T follicular helper cell (primary cell): ENCODE data around the gene ASTN1.

ENCODE experiments used
- DNase-seq: peaks from one replicate; pipeline ENCODE4 v3.0.0-alpha.2; 2020; ENCODE audit warnings: low read depth

The ASTN1 gene

GRCh38 chr1:176926330-176927086 is 238.0 kb downstream of the ASTN1 start:
- DNase-seq, result no peak

GRCh38 chr1:176925223-176925622 is 239.3 kb downstream of the ASTN1 start:
- DNase-seq, result no peak

GRCh38 chr1:176923283-176923682 is 241.2 kb downstream of the ASTN1 start:
- DNase-seq, result no peak

GRCh38 chr1:176919386-176920378 is 244.8 kb downstream of the ASTN1 start:
- DNase-seq, result no peak

GRCh38 chr1:176905648-176906047 is 258.9 kb downstream of the ASTN1 start:
- DNase-seq, result no peak

GRCh38 chr1:176904057-176904751 is 260.3 kb downstream of the ASTN1 start:
- DNase-seq, result no peak

GRCh38 chr1:176903474-176903873 is 261.0 kb downstream of the ASTN1 start:
- DNase-seq, result no peak

GRCh38 chr1:176899321-176899720 is 265.2 kb downstream of the ASTN1 start:
- no peak for DNase-seq

GRCh38 chr1:176897350-176898236 is 266.9 kb downstream of the ASTN1 start:
- no peak for DNase-seq

GRCh38 chr1:176896216-176896615 is 268.3 kb downstream of the ASTN1 start:
- DNase-seq, result no peak

GRCh38 chr1:176894450-176894849 is 270.1 kb downstream of the ASTN1 start:
- DNase-seq, result no peak

- DNase-seq, result no peak
Measured at GRCh38 chr1:176893625-176894352, 270.7 kb downstream of the ASTN1 start.

- no peak for DNase-seq
Measured at GRCh38 chr1:176888471-176889032, 276.0 kb downstream of the ASTN1 start.

- no peak for DNase-seq
Measured at GRCh38 chr1:176885751-176886150, 278.8 kb downstream of the ASTN1 start.

GRCh38 chr1:176885341-176885740 is 279.2 kb downstream of the ASTN1 start:
- no peak for DNase-seq

GRCh38 chr1:176884911-176885310 is 279.6 kb downstream of the ASTN1 start:
- DNase-seq, result no peak

- no peak for DNase-seq
Measured at GRCh38 chr1:176884286-176884685, 280.2 kb downstream of the ASTN1 start.

GRCh38 chr1:176880955-176881595 is 283.4 kb downstream of the ASTN1 start:
- DNase-seq, result peak; percentile 9

- DNase-seq, result no peak
Measured at GRCh38 chr1:176879784-176880620, 284.5 kb downstream of the ASTN1 start.
